ENCODE results near the gene CD38.

GRCh38 chr4:15794426-15794825 is 16.3 kb downstream of the CD38 start:
- TF ChIP-seq CTCF (IDR thresholded peaks at IDR 0.05) = no peak
- TF ChIP-seq POLR2A (IDR thresholded peaks at IDR 0.05) = no peak
- no peak for TF ChIP-seq POLR2AphosphoS5 (IDR thresholded peaks at IDR 0.05)
- TF ChIP-seq EP300 (IDR thresholded peaks at IDR 0.05) = no peak
